Sigmoid colon (tissue), 7 donors: ENCODE data around the gene SPACA6. TPM values are rescaled to one million over a fixed set of nuclear protein-coding genes. Genes with fewer than 3 reads are reported as not detected.
A peak's percentile ranks its signal among the peaks of the same experiment; 100 is the strongest.

Source experiments
- DNase-seq: peaks from one replicate; pipeline ENCODE4 v3.0.0-alpha.2; 2019
- H3K27ac ChIP-seq, 4 donors: fragments of 200-600 bp; sonication (generic); one replicate each; pipeline ENCODE4 v1.5.1; 2016 to 2019; ENCODE audit warnings: mild to moderate bottlenecking in 1 of 4
- H3K27me3 ChIP-seq, 3 donors: fragments of 200-600 bp; sonication (generic); one replicate each; pipeline ENCODE4 v1.5.1; 2019; ENCODE audit warnings: mild to moderate bottlenecking in 1 of 3
- H3K36me3 ChIP-seq, 4 donors: fragments of 200-600 bp; sonication (generic); one replicate each; pipeline ENCODE4 v1.5.1; 2016 to 2019
- H3K4me1 ChIP-seq, 4 donors: fragments of 200-600 bp; sonication (generic); one replicate each; pipeline ENCODE4 v1.5.1; 2017 to 2019
- H3K4me3 ChIP-seq, 4 donors: fragments of 200-600 bp; sonication (generic); one replicate each; pipeline ENCODE4 v1.5.1; 2017 to 2019; ENCODE audit warnings: mild to moderate bottlenecking in 2 of 4, moderate library complexity in 1 of 4
- H3K9me3 ChIP-seq, 4 donors: fragments of 200-600 bp in 3 of 4; sonication (generic) in 3 of 4; one replicate each; pipeline versions ENCODE4 v1.5.1 to v1.6.1; 2013 to 2019
- EP300 ChIP-seq, 4 donors: sonication (generic); formaldehyde crosslinking; IDR thresholded peaks; one replicate each; pipeline ENCODE4 v1.6.1; 2017; ENCODE audit warnings: antibody characterized with exemption in 4 of 4
- POLR2A ChIP-seq, 2 donors: fragments of 450-650 bp; IDR thresholded peaks; one replicate each; pipeline ENCODE4 v1.6.1; 2016; ENCODE audit warnings: antibody characterized with exemption in 2 of 2, mild to moderate bottlenecking in 2 of 2, moderate library complexity in 2 of 2
- POLR2AphosphoS5 ChIP-seq, 4 donors: sonication (generic); formaldehyde crosslinking; IDR thresholded peaks; one replicate each; pipeline ENCODE4 v1.6.1; 2017; ENCODE audit warnings: antibody characterized with exemption in 4 of 4
- WGBS, 2 donors: extraction: QIAGEN DNeasy Blood & Tissue Kit; methylation state at CpG; one replicate each; pipeline ENCODE4 v1.1.7; 2013; 5-methylcytosine and 5-hydroxymethylcytosine counted together
- intact Hi-C: fragments of 100-400 bp; cut with DNase I; formaldehyde crosslinking; loops from one replicate; pipeline ENCODE4 v1.15.1; 2023
- polyA plus RNA-seq, 3 donors: library from polyadenylated mRNA; stranded (reverse); fragments of 200-250 nt; gene quantifications; one replicate each; pipeline ENCODE4 v1.2.3, GENCODE V29; 2013
- total RNA-seq, 4 donors: library from RNA; depleted of rRNA; stranded (reverse); fragments of >200 nt; gene quantifications; one replicate each; pipeline ENCODE4 v1.1.0, GENCODE V29; 2016
- TF ChIP-seq, protein P1 (sequence below), 4 experiments: fragments of 450-650 bp in 3 of 4; fragments of 200-600 bp in 1 of 4; IDR thresholded peaks; one replicate each; pipeline ENCODE4 v1.5.1; 2016 to 2019; ENCODE audit warnings: antibody characterized with exemption in 4 of 4, mild to moderate bottlenecking in 3 of 4, moderate library complexity in 2 of 4
- donor health status: healthy with polysubstance abuse.
- donor health status: Bipolar disorder and iron deficiency.
- donor health status: healthy.

Gene SPACA6
- total and polyA plus RNA-seq, 7 donors, result 3.0 to 45.7 (median 21.4) TPM; not detected in 1

DNA sequence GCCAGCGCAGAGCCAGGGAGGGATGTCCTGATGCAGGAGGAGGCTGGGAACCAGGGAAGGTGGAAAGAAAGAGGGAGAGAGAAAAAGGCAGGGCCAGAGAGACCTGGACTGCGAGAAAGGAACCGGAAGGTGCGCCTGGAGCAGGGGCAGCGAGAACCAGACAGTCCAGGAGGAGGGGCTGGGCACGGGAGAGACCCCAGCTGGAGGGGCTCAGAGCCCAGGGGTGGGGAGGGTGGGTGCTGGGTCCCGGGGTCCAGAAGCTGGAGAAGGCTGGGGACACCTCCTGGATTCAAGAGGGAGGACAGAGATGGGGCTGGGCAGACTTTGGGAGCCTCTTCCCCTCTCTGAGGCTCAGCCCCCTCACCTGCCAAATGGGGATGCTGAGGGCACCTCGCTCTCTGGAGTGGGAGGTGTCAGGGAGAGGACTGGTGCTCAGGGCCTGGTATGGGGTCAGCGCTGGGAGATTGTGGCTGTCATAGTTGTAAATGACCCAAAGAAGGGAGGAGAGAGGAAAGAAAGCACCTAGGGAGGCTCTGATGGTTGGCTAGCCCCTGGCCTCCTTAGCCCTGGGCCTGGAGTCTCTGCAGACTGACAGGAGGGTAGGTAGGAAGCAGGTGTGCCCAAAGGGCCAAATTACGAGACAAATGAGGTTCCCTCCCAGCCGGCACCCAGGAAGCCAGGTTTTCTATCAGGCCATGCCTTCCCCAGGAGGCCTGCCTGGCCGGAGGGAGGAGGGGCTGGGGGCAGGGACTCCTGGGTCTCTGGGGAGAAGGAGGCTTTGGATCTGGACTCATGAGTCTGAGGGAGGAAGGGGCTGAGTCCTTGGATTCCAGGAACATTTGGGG lies 1.3 kb upstream of the SPACA6 start:
- H3K36me3 ChIP-seq, result peaks cover 7 to 29% (median 20%) of the 10 kb centered on the region in 4 donors
- no peak for DNase-seq
- peak overlapping the region; percentile 89 to 97 (median 96) for H3K4me3 ChIP-seq
- H3K27me3 ChIP-seq, result no peaks in the 10 kb centered on the region
- peaks cover 0 to 54% (median 45%) of the 10 kb centered on the region in 4 donors for H3K4me1 ChIP-seq
- WGBS, 2 donors, result 53 to 54% methylated on average over 12 of the region's 12 CpGs
- TF ChIP-seq EP300 (IDR thresholded peaks at IDR 0.05) (no peak), POLR2A (IDR thresholded peaks at IDR 0.05) (no peak), POLR2AphosphoS5 (IDR thresholded peaks at IDR 0.05) (no peak)
- TF ChIP-seq, protein P1, sequence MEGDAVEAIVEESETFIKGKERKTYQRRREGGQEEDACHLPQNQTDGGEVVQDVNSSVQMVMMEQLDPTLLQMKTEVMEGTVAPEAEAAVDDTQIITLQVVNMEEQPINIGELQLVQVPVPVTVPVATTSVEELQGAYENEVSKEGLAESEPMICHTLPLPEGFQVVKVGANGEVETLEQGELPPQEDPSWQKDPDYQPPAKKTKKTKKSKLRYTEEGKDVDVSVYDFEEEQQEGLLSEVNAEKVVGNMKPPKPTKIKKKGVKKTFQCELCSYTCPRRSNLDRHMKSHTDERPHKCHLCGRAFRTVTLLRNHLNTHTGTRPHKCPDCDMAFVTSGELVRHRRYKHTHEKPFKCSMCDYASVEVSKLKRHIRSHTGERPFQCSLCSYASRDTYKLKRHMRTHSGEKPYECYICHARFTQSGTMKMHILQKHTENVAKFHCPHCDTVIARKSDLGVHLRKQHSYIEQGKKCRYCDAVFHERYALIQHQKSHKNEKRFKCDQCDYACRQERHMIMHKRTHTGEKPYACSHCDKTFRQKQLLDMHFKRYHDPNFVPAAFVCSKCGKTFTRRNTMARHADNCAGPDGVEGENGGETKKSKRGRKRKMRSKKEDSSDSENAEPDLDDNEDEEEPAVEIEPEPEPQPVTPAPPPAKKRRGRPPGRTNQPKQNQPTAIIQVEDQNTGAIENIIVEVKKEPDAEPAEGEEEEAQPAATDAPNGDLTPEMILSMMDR (IDR thresholded peaks at IDR 0.05), result no peak
- intact Hi-C loops, result loop anchor here (1.0 kb wide), 1 partner anchor 11 kb away; no protein-coding TSS in a partner anchor
- peak overlapping the region; percentile 98 to 100 (median 100) for H3K27ac ChIP-seq
- no peaks in the 10 kb centered on the region for H3K9me3 ChIP-seq

DNA sequence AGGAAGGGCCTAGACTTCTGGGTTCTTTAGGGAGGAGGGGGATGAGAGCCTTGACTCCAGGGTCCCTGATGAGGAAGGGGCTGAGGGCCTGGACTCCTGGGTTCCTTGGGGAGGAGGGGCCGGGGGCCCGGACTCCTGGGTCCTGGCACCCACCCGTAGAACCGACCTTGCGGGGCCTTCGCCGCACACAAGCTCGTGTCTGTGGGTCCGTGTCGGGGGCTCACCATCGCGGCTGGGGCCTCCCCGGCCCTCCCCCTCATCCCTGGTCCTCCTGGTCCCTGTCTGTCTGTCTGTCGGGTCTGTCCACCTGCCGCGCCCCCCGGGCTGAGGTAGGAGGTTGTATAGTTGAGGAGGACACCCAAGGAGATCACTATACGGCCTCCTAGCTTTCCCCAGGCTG lies 662 bp upstream of the SPACA6 start:
- Histone ChIP-seq H3K27ac (peak overlapping the region; percentile 98 to 100 (median 100)), H3K9me3 (no peaks in the 10 kb centered on the region), H3K4me1 (peaks cover 0 to 51% (median 40%) of the 10 kb centered on the region in 4 donors), H3K36me3 (peaks cover 7 to 35% (median 26%) of the 10 kb centered on the region in 4 donors), H3K4me3 (peak overlapping the region in 3 of 4 donors; percentile 89 to 97 (median 96)), H3K27me3 (no peaks in the 10 kb centered on the region)
- TF ChIP-seq POLR2A (IDR thresholded peaks at IDR 0.05), result no peak
- no peak for TF ChIP-seq EP300 (IDR thresholded peaks at IDR 0.05)
- TF ChIP-seq POLR2AphosphoS5 (IDR thresholded peaks at IDR 0.05), result no peak
- TF ChIP-seq, protein P1 (IDR thresholded peaks at IDR 0.05), result no peak
- no peak for DNase-seq
- intact Hi-C loops, result no loop called here
- 85 to 87% methylated on average over 18 of the region's 18 CpGs for WGBS, 2 donors

DNA sequence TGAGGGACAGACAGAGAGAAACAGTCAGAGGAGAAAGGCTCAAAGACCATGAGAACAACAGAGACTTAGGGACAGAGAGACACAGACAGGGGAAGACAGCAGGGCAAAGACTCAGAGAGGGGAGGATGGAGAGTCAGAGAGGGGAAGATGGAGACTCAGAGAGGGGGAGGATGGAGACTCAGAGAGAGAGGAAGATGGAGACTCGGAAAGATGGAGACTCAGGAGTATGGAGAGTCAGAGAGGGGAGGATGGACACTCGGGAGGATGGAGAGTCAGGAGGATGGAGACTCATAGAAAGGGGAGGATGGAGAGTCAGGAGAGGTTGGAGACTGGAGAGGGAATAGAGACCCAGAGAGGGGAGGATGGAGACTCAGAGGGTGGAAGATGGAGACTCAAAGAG lies 689 bp downstream of the SPACA6 start:
- H3K9me3 ChIP-seq, result no peaks in the 10 kb centered on the region
- WGBS, 2 donors, result 55 to 65% methylated on average over 2 of the region's 2 CpGs

DNA sequence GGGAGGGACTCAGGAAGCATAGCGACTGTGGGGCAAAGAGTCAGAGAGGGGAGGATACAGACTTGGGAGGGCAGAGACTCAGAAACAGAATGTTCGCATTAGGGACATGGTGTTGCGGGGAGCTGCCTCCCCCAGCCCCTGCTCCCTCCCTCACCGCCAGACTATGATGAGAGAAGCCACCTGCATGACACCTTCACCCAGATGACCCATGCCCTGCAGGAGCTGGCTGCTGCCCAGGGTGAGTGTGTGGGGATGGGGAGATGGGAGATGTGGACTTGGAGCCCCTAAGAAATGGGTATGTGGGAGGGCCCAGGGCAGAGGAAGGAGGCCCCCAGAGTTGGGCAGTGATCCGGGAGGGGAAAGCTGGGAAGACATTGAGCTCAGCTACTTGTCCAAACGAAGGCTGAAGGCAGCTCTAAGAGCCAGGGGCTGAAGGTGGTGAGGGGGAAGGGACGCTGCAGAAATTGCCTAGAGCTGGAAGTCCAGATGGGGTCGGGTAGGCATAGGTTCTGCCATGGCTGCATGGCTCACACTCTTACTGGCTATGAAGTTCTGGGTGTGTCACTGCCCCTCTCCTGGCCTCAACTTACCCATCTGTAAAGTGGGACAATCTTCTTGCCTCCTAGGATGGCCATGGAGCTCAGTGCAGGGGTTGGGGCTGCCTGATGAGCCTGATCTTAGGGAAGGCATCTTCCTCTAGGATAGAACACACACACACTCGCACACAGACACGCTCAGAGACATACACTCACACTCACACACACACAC lies 1.4 kb downstream of the SPACA6 start:
- DNase-seq, result no peak
- 84 to 86% methylated on average over 10 of the region's 10 CpGs for WGBS, 2 donors
- peaks cover 7 to 52% (median 37%) of the 10 kb centered on the region in 4 donors for H3K36me3 ChIP-seq
- TF ChIP-seq POLR2AphosphoS5 (IDR thresholded peaks at IDR 0.05), result no peak
- no peak for TF ChIP-seq POLR2A (IDR thresholded peaks at IDR 0.05)
- TF ChIP-seq EP300 (IDR thresholded peaks at IDR 0.05), result no peak
- TF ChIP-seq, protein P1 (IDR thresholded peaks at IDR 0.05), result no peak
- H3K9me3 ChIP-seq, result no peaks in the 10 kb centered on the region
- no peaks in the 10 kb centered on the region for H3K27me3 ChIP-seq
- H3K4me3 ChIP-seq, result no peak overlapping the region
- intact Hi-C loops, result no loop called here
- H3K27ac ChIP-seq, result peak overlapping the region in 1 of 4 donors; percentile 29
- H3K4me1 ChIP-seq, result peaks cover 0 to 47% (median 32%) of the 10 kb centered on the region in 4 donors

More for the DNA sequence above, 689 bp downstream of the SPACA6 start:
- peaks cover 7 to 47% (median 34%) of the 10 kb centered on the region in 4 donors for H3K36me3 ChIP-seq
- no peak for DNase-seq
- H3K4me1 ChIP-seq, result peaks cover 0 to 44% (median 31%) of the 10 kb centered on the region in 4 donors
- no peak overlapping the region for H3K4me3 ChIP-seq
- peak overlapping the region; percentile 32 to 100 (median 98) for H3K27ac ChIP-seq
- H3K27me3 ChIP-seq, result no peaks in the 10 kb centered on the region
- TF ChIP-seq POLR2AphosphoS5 (IDR thresholded peaks at IDR 0.05) (no peak), POLR2A (IDR thresholded peaks at IDR 0.05) (no peak), EP300 (IDR thresholded peaks at IDR 0.05) (no peak)
- TF ChIP-seq, protein P1 (IDR thresholded peaks at IDR 0.05), result no peak
- intact Hi-C loops, result no loop called here
